K562 (cell line): Measurements from ENCODE around the gene DENND1A. TPM values are rescaled to one million over a fixed set of nuclear protein-coding genes. Genes with fewer than 3 reads are reported as not detected.

Source experiments
- CTCF ChIP-seq, 3 experiments: IDR thresholded peaks in 2 of 3; conservative IDR thresholded peaks in 1 of 3; 2 replicates each; pipeline ENCODE4 v1.5.1; 2011 to 2012; ENCODE audit warnings: low read length in 3 of 3, mild to moderate bottlenecking in 3 of 3, control low read depth in 2 of 3, improper control_type of control experiment in 1 of 3, inconsistent platforms in 1 of 3, low read depth in 1 of 3, mixed read lengths in 1 of 3, moderate library complexity in 1 of 3; ENCODE audit not compliant: insufficient read depth in 2 of 3
- CTCFL ChIP-seq: IDR thresholded peaks from 2 replicates; pipeline ENCODE4 v1.6.1; 2011; ENCODE audit warnings: borderline replicate concordance, low read depth, mild to moderate bottlenecking, moderate library complexity, low read length; ENCODE audit not compliant: insufficient read depth, poor library complexity, severe bottlenecking
- CXXC5 ChIP-seq: fragments of 250-450 bp; sonication (Bioruptor Pico); IDR thresholded peaks from 2 replicates; pipeline ENCODE4 v1.8.0; 2022; ENCODE audit warnings: inconsistent platforms, mild to moderate bottlenecking, moderate library complexity
- ELF1 ChIP-seq: fragments of 200-800 bp; sonication (Bioruptor generic); IDR thresholded peaks from 2 replicates; pipeline ENCODE4 v1.6.1; 2016; ENCODE audit warnings: missing genetic modification characterization, missing compliant biosample characterization
- EP400 ChIP-seq: fragments of 450-650 bp; IDR thresholded peaks from 2 replicates; pipeline ENCODE4 v1.6.1; 2017; ENCODE audit warnings: antibody characterized with exemption, mild to moderate bottlenecking, moderate library complexity
- IRF2 ChIP-seq: sonication (generic); formaldehyde crosslinking; IDR thresholded peaks from 2 replicates; pipeline ENCODE4 v1.8.1; 2022; ENCODE audit warnings: mild to moderate bottlenecking, missing genetic modification reagents
- MAFG ChIP-seq: fragments of 450-650 bp; conservative IDR thresholded peaks from 2 replicates; pipeline ENCODE4 v1.6.1; 2016; ENCODE audit warnings: missing genetic modification characterization, missing compliant biosample characterization
- PREB ChIP-seq: sonication (generic); formaldehyde crosslinking; IDR thresholded peaks from 2 replicates; pipeline ENCODE4 v1.8.1; 2023; ENCODE audit warnings: mild to moderate bottlenecking, missing genetic modification reagents
- RB1 ChIP-seq: fragments of 450-650 bp; IDR thresholded peaks from 2 replicates; pipeline ENCODE4 v1.6.1; 2017; ENCODE audit warnings: low read depth, mild to moderate bottlenecking
- RFX5 ChIP-seq: IDR thresholded peaks from 2 replicates; pipeline ENCODE4 v1.6.1; 2011; ENCODE audit warnings: low read depth, mild to moderate bottlenecking, improper control_type of control experiment, low read length
- SMARCA5 ChIP-seq: fragments of 450-650 bp; IDR thresholded peaks from 2 replicates; pipeline ENCODE4 v1.6.1; 2016
- SPI1 ChIP-seq: IDR thresholded peaks from 2 replicates; pipeline ENCODE4 v1.6.1; 2011; ENCODE audit warnings: low read depth, low read length, control low read depth, borderline replicate concordance
- SRF ChIP-seq, 2 experiments: fragments of 250-450, 450-650 bp in 1 of 2; sonication (Bioruptor Pico) in 1 of 2; sonication (generic) in 1 of 2; formaldehyde crosslinking; IDR thresholded peaks; 2 replicates each; pipeline versions ENCODE4 v1.5.0 to v1.5.1; 2020 to 2022; ENCODE audit warnings: mild to moderate bottlenecking in 1 of 2, missing genetic modification reagents in 1 of 2
- STAT5B ChIP-seq: fragments of 250-450 bp; sonication (Bioruptor Pico); IDR thresholded peaks from 2 replicates; pipeline ENCODE4 v1.8.0; 2021; ENCODE audit warnings: mild to moderate bottlenecking, inconsistent platforms
- TCF15 ChIP-seq: fragments of 250-450 bp; sonication (Bioruptor Pico); IDR thresholded peaks from 2 replicates; pipeline ENCODE4 v1.8.0; 2022; ENCODE audit warnings: moderate library complexity, mild to moderate bottlenecking, inconsistent platforms
- TGIF2 ChIP-seq: sonication (generic); formaldehyde crosslinking; IDR thresholded peaks from 2 replicates; pipeline ENCODE4 v1.8.1; 2022; ENCODE audit warnings: mild to moderate bottlenecking, missing genetic modification reagents, moderate library complexity
- TOE1 ChIP-seq, 2 experiments: fragments of 450-650 bp in 1 of 2; sonication (generic) in 1 of 2; formaldehyde crosslinking in 1 of 2; IDR thresholded peaks; 2 replicates each; pipeline versions ENCODE4 v1.7.1 to v1.8.0; 2016 to 2022; ENCODE audit warnings: borderline replicate concordance in 2 of 2, mild to moderate bottlenecking in 2 of 2, antibody characterized with exemption in 1 of 2, inconsistent platforms in 1 of 2, low read depth in 1 of 2, missing genetic modification reagents in 1 of 2, moderate library complexity in 1 of 2
- XRCC5 ChIP-seq: fragments of 200-400 bp; formaldehyde crosslinking; IDR thresholded peaks from 2 replicates; pipeline ENCODE4 v1.6.1; 2017; ENCODE audit warnings: low read depth, mild to moderate bottlenecking, low read length
- ZBTB7A ChIP-seq: IDR thresholded peaks from 2 replicates; pipeline ENCODE4 v1.6.1; 2011; ENCODE audit warnings: low read depth, mild to moderate bottlenecking, low read length, moderate library complexity, borderline replicate concordance; ENCODE audit not compliant: control insufficient read depth
- ZNF224 ChIP-seq: sonication (generic); formaldehyde crosslinking; IDR thresholded peaks from 2 replicates; pipeline ENCODE4 v1.8.0; 2022; ENCODE audit warnings: mild to moderate bottlenecking, missing genetic modification reagents
- ZNF507 ChIP-seq: conservative IDR thresholded peaks from 2 replicates; pipeline ENCODE4 v1.6.1; 2017; ENCODE audit warnings: missing genetic modification characterization, missing compliant biosample characterization
- ZNF668 ChIP-seq: fragments of 250-450 bp; sonication (Bioruptor Pico); IDR thresholded peaks from 2 replicates; pipeline ENCODE4 v1.8.0; 2022; ENCODE audit warnings: mild to moderate bottlenecking, inconsistent platforms
- polyA plus RNA-seq, 8 experiments: library from polyadenylated mRNA; depleted of rRNA in 4 of 8; stranded (reverse) in 5 of 8; unstranded in 3 of 8; fragments of >200 nt; fragmentation: Nextera tagmentation in 2 of 8; fragmentation: Illumina TruSeq in 1 of 8; extraction: Ambion mirVana in 2 of 8; extraction: Trizol in 1 of 8; gene quantifications; 2 replicates each; pipeline versions ENCODE4 v1.2.1 to v1.2.3, GENCODE V29; 2011 to 2014; ENCODE audit warnings: inconsistent platforms in 1 of 8, missing spikeins in 1 of 8
- total RNA-seq, 7 experiments: library from RNA; depleted of rRNA in 6 of 7; stranded (reverse); fragments of >200 nt in 6 of 7; fragmentation: Illumina TruSeq in 2 of 7; extraction: Trizol in 2 of 7; gene quantifications; 2 replicates each; pipeline versions ENCODE4 v1.2.1 to v1.2.3, GENCODE V29; 2011 to 2021; ENCODE audit warnings: low replicate concordance in 1 of 7

Gene DENND1A
- total and polyA plus RNA-seq, 9 of the 15 experiments (the other 6 are each of a cell fraction or from before 2014, with no cell fraction given): 7.6 to 29.5 (median 15.7) TPM

GRCh38 chr9:123353984-123354591 lies 575.8 kb downstream of the DENND1A start (continued):
- TF ChIP-seq TGIF2 (CRISPR knock-in tag): no peak
- TF ChIP-seq EP400: no peak
- TF ChIP-seq ZNF507 (tag): no peak
- TF ChIP-seq CTCF (IDR thresholded peaks at IDR 0.05 in 2 of 3, conservative IDR thresholded peaks at IDR 0.05 in 1 of 3; ENCODE audit: insufficient read depth in 2 of 3, low read depth in 1 of 3, low read length in 3 of 3): peak; percentile 89 to 94 (median 94)
- TF ChIP-seq TOE1 (IDR thresholded peaks at IDR 0.05; ENCODE audit: borderline replicate concordance): peak; percentile 76
- no peak for TF ChIP-seq TOE1 (CRISPR knock-in tag; IDR thresholded peaks at IDR 0.05; ENCODE audit: borderline replicate concordance, low read depth)
- TF ChIP-seq CTCFL: peak; percentile 35
- TF ChIP-seq TCF15: no peak
- TF ChIP-seq STAT5B: no peak
- no peak for TF ChIP-seq IRF2 (CRISPR knock-in tag)
- TF ChIP-seq RFX5: no peak
- no peak for TF ChIP-seq SRF (CRISPR knock-in tag; IDR thresholded peaks at IDR 0.05)
- TF ChIP-seq ZBTB7A: peak; percentile 83
- TF ChIP-seq ELF1: no peak
- TF ChIP-seq XRCC5: 0 out of 2 replicates have a peak, but pooled peaks have one; percentile 57
- no peak for TF ChIP-seq SPI1
- TF ChIP-seq RB1: peak; percentile 62; the same call in 1 of the 2 replicates
- TF ChIP-seq CXXC5: peak; percentile 18
- TF ChIP-seq SMARCA5: peak; percentile 74; the same call in 1 of the 2 replicates
- TF ChIP-seq ZNF668 (CRISPR knock-in tag): no peak
- no peak for TF ChIP-seq MAFG (tag)
- no peak for TF ChIP-seq PREB (CRISPR knock-in tag)
- TF ChIP-seq ZNF224 (CRISPR knock-in tag): no peak
